ENCODE results near the gene VEGFB. TPM values are rescaled to one million over a fixed set of nuclear protein-coding genes. Genes with fewer than 3 reads are reported as not detected.

Gene VEGFB
- total RNA-seq, 4 donors from 2014 or later, result 33.6 to 87.5 (median 58.2) TPM

GRCh38 chr11:64262271-64263002 lies 28.1 kb downstream of the VEGFB start:
- no peaks in the 10 kb centered on the region for H3K9me3 ChIP-seq
- DNase-seq, result no peak
- ATAC-seq, result no peak
- no peaks in the 10 kb centered on the region for H3K4me1 ChIP-seq
- in situ Hi-C loops (cut with MboI; ENCODE audit: low sequenced_read_pairs in 4 of 4) (no loop called here), intact Hi-C loops (cut with DNase I; ENCODE audit: low total_unique reads) (no loop called here)
- H3K4me3 ChIP-seq, result no peak overlapping the region
- H3K27ac ChIP-seq, result no peak overlapping the region
- peaks cover 0 to 41% of the 10 kb centered on the region in 2 donors for H3K36me3 ChIP-seq
- TF ChIP-seq, protein P1, sequence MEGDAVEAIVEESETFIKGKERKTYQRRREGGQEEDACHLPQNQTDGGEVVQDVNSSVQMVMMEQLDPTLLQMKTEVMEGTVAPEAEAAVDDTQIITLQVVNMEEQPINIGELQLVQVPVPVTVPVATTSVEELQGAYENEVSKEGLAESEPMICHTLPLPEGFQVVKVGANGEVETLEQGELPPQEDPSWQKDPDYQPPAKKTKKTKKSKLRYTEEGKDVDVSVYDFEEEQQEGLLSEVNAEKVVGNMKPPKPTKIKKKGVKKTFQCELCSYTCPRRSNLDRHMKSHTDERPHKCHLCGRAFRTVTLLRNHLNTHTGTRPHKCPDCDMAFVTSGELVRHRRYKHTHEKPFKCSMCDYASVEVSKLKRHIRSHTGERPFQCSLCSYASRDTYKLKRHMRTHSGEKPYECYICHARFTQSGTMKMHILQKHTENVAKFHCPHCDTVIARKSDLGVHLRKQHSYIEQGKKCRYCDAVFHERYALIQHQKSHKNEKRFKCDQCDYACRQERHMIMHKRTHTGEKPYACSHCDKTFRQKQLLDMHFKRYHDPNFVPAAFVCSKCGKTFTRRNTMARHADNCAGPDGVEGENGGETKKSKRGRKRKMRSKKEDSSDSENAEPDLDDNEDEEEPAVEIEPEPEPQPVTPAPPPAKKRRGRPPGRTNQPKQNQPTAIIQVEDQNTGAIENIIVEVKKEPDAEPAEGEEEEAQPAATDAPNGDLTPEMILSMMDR (IDR thresholded peaks at IDR 0.05 in 4 of 5, conservative IDR thresholded peaks at IDR 0.05 in 1 of 5), result no peak
- TF ChIP-seq POLR2A (IDR thresholded peaks at IDR 0.05), result no peak
- H3K27me3 ChIP-seq, result no peaks in the 10 kb centered on the region

DNA sequence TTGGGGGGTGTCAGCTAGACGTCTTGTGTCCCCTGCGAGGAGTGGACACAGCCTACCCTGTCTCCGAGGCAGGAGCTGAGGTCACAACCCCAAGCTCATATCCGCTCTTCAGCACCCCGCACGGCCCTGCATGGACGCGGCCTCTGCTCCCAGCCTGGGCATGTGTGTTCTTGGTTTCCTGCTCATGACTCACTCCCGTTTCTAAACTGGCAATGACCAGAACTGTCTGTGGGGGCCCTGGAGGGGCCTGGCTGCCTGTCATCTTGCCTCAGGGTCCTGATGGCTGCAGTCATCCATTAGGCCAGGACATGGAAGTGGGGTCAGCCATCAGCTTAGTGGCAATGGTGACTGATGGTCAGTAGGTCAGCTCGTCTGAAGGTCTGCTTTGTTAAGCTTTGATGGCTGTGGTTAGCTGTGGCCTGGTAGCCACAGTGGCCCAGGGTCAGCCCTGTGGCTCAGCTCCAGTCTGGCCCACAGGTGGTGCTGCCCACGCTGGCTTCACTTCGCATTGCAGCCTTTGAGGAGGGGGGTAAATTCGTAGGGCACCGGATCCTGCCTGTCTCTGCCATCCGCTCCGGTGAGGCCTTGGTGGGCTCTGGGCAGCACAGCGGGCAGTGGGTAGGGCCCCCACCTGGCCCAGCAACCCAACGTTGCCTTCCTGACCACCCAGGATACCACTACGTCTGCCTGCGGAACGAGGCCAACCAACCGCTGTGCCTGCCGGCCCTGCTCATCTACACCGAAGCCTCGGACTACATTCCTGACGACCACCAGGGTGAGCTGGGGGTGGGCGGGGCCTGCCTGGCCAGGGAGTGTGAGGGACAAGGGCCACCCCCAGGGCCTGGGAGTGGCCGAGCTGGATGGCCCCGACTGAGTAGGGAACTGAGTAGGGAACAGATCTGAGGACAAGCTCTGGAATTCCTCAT lies 28.9 kb downstream of the VEGFB start:
- Histone ChIP-seq H3K4me3 (no peak overlapping the region), H3K4me1 (peaks cover 7% of the 10 kb centered on the region in 2 donors), H3K36me3 (peaks cover 0 to 37% of the 10 kb centered on the region in 2 donors), H3K27ac (no peak overlapping the region), H3K27me3 (no peaks in the 10 kb centered on the region), H3K9me3 (no peaks in the 10 kb centered on the region)
- intact Hi-C loops (cut with DNase I; ENCODE audit: low total_unique reads), result no loop called here
- in situ Hi-C loops (cut with MboI; ENCODE audit: low sequenced_read_pairs in 4 of 4), result no loop called here
- no peak for ATAC-seq
- DNase-seq, result no peak
- TF ChIP-seq POLR2A (IDR thresholded peaks at IDR 0.05), result no peak
- TF ChIP-seq, protein P1 (IDR thresholded peaks at IDR 0.05 in 4 of 5, conservative IDR thresholded peaks at IDR 0.05 in 1 of 5), result no peak

DNA sequence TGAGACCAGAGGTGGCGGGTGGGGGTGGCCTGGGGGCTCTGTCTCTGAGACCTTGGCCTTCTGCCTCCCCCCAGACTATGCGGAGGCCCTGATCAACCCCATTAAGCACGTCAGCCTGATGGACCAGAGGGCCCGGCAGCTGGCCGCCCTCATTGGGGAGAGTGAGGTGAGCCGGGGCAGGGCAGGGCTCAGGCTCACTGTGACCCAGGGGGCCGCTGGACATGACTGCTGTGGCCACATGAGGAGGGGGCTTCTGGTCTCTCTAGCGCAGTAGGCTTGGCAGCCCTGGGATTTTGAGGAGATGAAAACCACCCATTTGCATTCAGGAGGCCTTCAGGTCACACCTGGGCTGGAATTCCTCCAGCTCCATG lies 29.5 kb downstream of the VEGFB start:
- H3K4me3 ChIP-seq, result no peak overlapping the region
- DNase-seq (no peak), ATAC-seq (no peak)
- peaks cover 14% of the 10 kb centered on the region in 2 donors for H3K4me1 ChIP-seq
- H3K27me3 ChIP-seq, result no peaks in the 10 kb centered on the region
- no peak overlapping the region for H3K27ac ChIP-seq
- TF ChIP-seq, protein P1 (IDR thresholded peaks at IDR 0.05 in 4 of 5, conservative IDR thresholded peaks at IDR 0.05 in 1 of 5), result no peak
- H3K36me3 ChIP-seq, result peaks cover 0 to 30% of the 10 kb centered on the region in 2 donors
- intact Hi-C loops (cut with DNase I; ENCODE audit: low total_unique reads), result no loop called here
- H3K9me3 ChIP-seq, result no peaks in the 10 kb centered on the region
- in situ Hi-C loops (cut with MboI; ENCODE audit: low sequenced_read_pairs in 4 of 4), result no loop called here

- TF ChIP-seq, protein P1 (IDR thresholded peaks at IDR 0.05 in 4 of 5, conservative IDR thresholded peaks at IDR 0.05 in 1 of 5), result no peak
- Histone ChIP-seq H3K27me3 (no peaks in the 10 kb centered on the region), H3K4me3 (no peak overlapping the region), H3K4me1 (peaks cover 14 to 16% of the 10 kb centered on the region in 2 donors), H3K9me3 (no peaks in the 10 kb centered on the region), H3K27ac (no peak overlapping the region), H3K36me3 (peaks cover 0 to 25% of the 10 kb centered on the region in 2 donors)
- DNase-seq (no peak), ATAC-seq (no peak)
- in situ Hi-C loops (cut with MboI; ENCODE audit: low sequenced_read_pairs in 4 of 4) (no loop called here), intact Hi-C loops (cut with DNase I; ENCODE audit: low total_unique reads) (no loop called here)
Measured at GRCh38 chr11:64264371-64264852, 30.0 kb downstream of the VEGFB start.

Data from gastrocnemius medialis (tissue), 4 donors.